HPDE6-E6E7 (cell line): ENCODE measurements around the gene TATDN2.
A peak's percentile ranks its signal among the peaks of the same experiment; 100 is the strongest.
"Not testable (repeated sequence)": the region's sequence is repeated elsewhere in the genome, so short reads cannot be mapped to it uniquely, and the experiment has no call there.

Source experiments
- DNase-seq: peaks from one replicate; pipeline ENCODE4 v3.0.0; 2011; ENCODE audit warnings: missing footprints; ENCODE audit errors: extremely low spot score

TATDN2 gene

DNA sequence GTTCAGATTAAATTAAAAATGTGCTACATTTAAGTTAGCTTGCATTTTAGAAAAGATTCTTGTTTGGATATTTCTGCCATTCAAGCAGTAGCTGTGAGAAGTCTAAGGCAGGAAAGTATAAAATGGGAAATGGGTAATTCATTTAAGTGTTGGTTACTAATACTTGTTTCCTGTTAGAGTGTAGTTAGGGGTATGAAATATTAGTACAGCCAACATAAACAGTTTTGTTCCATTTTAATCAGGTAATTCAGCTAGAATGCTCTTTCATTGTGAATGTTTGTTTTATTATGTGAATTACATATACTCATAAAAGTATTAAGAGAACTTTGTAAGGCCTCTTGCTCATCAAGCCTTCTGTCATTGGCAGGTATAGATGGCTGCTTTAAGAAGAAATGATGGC, 19.9 kb downstream of the TATDN2 start:
- DNase-seq, result no peak

DNA sequence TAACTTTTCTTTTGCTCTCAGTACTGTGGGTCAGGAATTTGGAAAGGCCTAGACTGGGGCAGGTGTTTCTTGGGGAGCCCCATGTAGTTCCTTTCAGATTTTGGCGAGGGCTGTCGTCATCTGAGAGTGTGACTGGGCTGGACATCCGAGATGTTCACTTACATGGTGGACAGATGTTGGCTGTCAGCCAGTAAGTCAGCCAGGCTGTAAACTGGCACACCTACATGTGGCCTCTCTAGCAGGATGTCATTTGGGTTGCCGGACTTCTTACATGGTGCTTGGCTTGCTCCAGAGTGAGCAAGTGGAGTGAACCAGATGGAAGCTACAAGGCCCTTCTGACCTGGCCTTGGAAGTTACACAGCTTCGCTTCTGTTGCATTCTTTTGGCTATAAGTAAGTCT, 20.7 kb downstream of the TATDN2 start:
- no peak for DNase-seq

DNA sequence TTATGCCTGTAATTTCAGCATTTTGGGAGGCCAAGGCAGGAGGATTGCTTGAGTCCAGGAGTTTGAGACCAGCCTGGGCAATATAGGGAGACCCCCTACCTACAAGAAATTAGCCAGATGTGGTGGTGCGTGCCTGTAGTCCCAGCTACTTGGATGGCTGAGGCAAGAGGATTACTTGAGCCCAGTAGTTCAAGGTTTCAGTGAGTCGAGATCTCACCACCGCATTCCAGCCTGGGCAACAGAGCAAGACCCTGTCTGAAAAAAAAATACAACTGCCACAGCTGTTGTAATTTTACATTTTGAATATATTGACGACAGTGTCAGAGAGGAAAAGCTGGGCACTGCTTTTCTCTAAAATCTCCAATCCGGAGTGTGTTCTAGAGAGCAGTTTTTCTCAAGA, 21.2 kb downstream of the TATDN2 start:
- DNase-seq, result no peak

DNA sequence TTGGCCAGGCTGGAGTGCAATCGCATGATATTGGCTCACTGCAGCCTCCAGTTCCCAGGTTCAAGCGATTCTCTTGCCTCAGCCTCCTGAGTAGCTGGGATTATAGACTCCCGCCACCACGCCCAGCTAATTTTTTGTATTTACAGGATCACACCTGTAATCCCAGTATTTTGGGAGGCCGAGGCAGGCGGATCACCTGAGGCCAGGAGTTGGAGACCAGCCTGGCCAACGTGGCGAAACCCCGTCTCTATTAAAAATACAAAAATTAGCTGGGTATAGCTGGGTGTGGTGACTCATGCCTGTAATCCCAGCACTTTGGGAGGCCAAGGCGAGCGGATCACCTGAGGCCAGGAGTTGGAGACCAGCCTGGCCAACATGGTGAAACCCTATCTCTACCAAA, 24.2 kb downstream of the TATDN2 start:
- not testable (repeated sequence) for DNase-seq

DNA sequence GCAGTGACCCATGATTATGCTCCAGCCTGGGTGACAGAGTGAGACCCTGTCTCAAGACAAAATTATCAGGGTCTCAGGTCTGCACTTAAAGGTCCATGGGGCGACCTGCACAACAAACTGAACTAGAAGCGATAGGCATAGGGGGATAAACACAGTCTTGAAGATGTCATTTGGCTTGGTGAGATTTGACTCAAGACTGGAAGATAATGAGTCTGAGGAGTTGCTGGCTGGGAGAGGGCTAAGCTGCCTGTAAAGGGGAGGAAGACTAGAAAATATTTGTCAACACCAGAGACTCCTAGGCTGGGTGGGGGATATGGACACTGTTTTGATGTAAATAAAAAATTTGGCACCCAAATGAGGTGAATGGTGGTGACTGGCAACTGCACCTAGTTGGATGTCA, 24.7 kb downstream of the TATDN2 start:
- no peak for DNase-seq

DNA sequence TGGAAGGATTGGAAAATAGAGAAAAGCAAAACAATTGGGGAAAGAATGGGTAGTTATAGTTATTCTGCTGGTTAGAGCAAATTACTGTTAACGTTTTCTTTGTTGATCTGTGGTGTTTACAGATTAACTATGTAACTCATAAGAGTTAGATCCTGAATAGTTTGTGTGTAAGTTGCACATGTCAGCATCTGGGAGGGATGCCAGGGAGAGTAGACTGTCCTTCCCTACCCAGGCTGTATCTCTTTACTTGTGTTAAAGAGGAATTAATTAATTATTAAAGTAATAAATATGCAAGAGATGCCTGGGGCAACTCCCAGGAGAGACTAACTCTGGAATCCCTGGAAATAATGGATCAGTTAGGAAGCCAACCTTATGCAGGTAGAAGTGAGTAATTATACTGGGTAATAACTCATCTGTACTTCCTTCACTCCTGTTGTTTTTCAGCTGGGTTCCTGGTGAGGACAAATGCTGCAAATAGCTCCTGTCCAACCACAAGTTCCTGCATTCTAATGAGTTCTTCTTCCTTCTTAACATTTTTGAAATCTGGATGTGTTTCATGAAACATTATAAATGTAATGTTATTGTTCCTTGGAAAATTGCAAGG, 25.5 kb downstream of the TATDN2 start:
- DNase-seq, result no peak

DNA sequence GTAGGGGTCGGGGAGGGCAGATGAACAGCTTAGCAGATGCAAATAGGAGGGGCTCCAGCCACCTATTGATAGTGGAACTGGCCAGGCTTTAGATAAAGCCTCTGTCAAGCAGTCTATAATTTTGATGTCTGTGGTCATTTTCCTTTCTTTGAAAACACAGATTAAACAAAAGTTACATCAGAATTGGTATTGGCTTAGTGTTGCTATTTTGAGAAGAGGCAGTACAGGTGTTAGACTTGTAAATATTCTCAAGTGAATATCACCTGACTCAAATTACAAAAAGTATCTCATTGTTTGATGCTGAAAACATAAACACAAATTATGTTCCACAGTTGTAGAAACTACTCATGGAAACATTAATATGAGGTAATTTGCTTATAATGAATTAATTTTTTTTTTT, 26.3 kb downstream of the TATDN2 start:
- DNase-seq, result no peak

DNA sequence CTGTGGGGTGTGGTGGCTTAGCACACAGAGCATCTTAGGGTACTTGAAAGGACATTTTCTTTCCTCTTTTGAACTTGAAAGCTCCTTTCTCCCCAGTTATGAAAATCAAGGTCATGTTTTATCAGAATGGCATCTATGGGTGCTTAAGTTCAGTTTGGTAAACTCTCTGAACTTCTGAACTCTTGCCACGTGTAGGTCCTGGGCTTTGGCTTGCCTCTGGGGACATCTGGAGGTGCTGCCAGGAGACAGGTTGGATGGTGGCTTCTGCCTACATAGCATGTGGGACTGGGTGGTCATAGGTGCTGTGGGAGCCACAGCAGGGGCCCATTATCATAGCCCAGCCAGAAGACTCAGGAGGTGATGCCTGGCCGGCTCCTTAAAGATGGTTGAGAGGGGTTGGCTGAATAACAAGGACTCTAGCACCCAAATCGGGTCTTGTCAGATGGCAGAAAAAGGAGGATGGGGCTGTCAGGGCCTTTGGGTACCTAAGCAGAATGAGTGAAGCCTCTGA, 28.9 kb downstream of the TATDN2 start:
- DNase-seq, result no peak

DNA sequence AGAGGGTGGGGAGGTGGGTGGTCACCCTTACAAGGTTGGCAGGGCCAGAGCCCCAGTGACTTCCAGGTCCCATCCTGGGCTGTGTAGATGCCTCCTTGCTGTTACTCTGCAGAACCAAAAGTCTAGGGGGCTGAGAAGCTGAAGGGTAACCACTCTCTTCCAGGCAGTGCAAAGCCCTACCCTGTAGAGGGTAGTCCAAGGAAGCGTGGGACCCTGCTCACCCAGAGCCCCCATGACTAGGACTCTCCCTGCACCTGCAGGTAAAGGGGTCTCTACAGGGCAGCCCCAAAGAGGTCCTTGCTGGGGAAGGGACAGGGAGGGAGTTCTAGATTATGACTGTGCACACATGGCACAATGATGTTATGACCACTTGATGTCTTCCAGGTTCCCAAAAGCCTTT, 30.2 kb downstream of the TATDN2 start:
- DNase-seq, result no peak

DNA sequence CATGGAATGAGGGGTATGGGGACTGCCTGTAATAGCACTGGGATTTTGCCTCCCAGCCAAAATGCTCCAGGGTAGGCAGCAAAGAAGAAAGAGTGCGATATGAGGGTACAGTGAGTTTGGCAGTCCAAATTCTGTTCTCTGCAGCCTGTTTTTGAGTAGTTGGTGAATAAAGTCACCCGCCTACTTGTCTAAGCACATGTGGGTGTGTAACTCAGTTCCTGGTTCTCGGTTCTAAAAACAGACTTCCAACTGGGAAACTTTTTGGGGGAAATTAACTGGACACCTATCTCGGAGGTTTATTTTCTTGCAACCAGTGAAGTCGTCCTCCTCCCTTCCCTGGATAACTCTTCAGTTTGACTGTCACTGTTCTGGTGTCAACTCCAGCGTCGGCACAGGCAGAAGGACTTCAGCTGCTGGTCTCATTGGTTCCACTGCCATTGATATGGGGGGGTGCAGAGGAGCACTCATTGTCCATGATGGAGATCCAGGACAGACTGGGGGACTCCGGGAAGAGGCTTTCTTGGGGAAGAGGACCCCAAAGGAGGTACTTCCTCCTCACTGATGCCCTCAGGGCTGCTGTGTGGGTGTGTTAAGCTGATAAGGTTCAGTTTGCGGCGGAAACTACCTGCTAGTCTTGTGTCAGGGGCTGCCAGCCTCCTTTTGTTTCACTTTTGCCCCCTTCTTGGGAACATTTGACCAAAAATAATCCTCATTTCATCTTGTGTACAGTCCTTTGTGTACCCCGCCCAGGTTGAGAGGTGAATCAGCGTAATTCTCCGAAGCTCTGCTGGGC, 31.3 kb downstream of the TATDN2 start:
- DNase-seq, result no peak

DNA sequence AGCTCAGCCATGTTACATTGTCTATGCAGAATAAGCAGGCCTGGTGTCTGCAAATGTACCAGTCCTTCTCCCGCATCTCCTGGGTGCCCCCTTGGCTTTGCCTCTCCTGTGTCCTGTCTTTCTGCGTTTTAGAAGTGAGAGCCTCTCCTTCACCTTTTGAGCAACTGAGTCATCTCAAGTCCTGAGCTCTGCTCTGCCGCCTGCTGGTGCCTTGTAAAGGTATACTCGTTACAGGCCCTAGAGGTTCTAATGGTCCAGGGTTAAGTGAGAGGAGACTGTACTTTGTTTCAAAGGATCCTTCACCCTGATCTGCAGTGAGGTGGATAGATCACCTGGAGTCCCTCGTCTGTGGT, 31.9 kb downstream of the TATDN2 start:
- no peak for DNase-seq

DNA sequence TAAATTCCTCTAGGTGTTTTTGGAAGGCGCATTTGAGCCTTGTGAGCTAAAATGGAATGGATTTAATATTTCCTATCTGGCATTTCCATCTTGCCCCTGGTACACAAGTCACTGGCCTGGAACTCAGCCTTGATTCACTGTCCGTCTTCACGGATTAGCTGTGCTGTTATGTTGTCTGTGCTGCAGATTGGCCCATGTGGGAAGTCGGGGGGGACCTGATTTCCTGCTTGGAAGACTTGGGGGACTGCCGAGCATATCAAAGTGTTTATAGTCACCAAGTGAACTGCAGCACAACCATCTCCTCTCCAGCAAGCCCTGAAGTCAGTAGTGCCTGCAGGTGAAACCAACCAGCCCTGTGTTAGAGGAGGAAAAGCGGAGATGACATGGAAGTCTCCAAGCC, 32.3 kb downstream of the TATDN2 start:
- no peak for DNase-seq

DNA sequence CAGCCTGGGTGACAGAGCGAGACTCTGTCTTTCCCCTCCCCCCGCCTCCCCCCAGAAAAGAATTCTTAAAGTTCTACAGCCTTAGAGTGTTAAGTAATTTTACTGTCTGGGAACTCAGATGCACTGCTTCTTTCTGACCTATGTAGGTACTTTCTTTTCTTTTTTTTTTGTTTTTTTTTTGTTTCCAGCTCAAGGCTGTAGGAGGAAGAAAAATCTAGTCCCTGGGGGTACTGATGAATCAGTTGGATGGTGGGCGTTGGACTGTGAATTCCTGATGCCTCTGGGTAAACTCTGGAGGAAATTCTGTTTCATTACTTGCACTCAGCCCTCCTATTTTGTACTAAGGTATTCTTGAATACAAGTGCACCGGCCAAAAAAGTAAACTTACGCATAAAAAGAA, 33.7 kb downstream of the TATDN2 start:
- DNase-seq, result no peak

DNA sequence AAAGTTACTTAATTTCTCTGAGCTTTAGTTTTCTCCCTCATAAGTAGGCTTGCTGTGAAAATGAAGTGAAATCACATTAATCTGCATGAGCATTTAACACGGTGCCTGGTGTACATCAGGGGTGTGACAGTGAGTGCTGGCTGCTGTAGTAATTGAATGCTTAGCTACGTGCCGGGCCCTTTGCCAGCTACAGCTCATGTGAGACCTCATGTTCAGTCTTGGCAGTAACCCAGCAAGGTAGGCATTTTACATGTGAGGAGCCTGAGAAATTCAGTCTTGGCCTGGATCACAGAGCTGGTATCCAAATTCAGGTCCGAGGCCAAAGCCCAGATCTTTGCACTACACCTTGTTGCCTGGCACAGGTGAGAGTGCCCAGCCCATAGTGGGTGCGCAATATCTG, 35.4 kb downstream of the TATDN2 start:
- no peak for DNase-seq

DNA sequence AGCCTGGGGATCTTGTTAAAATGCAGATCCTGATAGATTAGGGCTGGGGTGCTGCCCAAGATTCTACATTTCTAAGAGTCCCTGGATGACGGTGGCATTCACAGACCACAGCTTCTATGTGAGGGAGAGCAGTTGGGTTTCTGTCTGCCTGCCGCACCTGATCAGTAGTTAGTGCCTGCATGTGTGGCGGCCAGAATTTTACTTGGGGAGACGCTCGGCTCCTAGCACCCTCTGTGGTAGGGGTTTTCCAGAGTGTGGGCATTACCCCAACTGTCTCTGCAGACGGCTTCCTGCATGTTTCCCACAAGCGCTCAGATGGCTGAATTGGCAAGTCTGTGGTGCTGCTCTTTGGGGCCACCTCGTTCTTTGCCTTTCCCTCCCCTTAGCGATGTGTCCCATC, 36.2 kb downstream of the TATDN2 start:
- DNase-seq, result no peak

DNA sequence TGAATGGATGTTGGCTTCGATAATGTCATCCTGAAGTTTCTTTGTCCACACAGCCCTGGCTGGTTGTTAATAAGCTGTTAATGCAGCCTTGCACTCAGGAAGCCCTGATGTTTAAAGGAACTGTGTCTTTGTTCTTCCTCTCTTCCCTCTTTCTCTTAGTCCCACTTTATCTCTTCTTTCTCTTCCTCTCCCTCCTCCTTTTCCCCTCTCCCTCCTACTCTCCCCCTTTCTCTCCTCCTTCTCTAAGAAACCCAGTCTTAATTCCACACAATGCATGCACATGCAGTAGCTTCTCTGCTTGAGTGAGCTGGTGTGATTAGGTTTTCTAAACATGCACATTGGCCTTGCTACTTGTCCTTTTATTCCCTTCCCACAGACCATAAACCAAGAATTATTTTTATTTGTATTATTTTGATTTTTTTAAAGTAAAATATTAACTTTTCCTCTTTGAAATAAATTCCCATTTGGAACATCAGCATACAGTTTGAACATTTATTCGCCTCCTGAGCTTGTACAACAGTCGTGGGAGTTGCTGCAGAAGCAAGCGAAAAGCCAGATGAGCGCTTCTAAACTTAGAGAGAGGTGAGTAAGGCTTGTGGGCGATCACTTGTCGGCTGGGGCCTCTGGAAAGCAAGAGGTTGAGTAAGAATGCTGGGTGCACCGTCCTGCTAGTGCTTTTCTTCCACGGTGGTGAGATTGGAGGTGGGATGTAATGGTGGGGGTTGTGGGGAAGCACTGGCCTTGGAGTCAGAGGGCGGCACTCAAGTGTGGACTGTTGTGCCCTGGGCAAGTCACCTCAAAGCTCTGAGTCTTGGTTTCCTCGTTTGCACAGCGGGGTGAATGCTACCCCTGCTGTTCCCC, 37.2 kb downstream of the TATDN2 start:
- DNase-seq, result no peak

DNA sequence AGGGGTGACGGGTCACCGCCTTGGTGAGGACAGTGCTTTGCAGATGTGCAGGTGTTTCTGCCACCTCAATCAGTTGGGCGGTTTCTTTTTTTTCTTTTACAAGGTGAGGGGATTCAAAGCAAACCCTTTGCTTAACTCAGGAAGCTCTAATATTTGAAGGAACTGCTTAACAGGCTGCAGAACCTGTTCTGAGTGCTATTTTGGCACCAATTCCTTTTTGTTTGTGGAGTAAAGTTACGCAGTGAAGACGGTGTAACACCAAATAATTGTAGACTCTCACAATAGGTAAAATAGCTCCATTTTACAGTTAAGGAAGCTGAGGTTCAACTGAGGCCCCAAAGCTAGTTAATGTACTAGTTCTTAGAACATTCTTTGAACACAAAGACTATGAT, 37.9 kb downstream of the TATDN2 start:
- DNase-seq, result no peak

DNA sequence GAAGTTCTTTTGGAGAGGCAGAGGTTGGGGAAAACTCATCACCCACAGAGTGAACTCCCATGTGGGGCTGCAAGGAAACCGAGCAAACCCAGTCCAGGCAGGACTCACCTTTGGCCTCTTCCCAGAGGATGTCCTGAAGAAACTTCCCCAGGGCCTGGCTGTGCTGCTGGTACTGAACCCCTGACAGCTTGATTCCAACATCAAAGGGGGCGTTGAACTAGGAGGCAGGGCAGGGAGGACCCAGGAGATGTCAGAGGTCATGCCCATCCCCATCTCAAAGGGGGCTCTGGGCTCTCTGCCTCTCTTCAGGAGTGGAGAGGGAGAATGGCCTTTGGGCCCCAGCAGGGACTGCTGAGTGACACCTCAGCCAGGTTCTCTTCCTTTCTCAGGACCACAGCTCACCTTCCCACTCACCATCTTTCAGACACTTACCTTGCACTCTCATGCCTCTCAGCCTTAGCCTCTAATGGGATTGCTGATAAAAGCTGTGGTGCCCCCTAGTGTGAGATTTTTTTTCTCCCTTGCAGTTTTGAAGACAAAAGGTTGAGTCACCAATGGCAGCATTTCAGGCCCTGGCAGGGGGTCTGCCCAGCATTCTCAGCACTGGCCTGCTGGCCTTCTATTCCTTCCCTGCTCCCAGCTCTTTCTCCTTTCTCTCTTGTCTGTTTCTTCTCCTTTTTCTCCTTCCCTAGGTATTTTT, 38.5 kb downstream of the TATDN2 start:
- DNase-seq, result peak; percentile 34

DNA sequence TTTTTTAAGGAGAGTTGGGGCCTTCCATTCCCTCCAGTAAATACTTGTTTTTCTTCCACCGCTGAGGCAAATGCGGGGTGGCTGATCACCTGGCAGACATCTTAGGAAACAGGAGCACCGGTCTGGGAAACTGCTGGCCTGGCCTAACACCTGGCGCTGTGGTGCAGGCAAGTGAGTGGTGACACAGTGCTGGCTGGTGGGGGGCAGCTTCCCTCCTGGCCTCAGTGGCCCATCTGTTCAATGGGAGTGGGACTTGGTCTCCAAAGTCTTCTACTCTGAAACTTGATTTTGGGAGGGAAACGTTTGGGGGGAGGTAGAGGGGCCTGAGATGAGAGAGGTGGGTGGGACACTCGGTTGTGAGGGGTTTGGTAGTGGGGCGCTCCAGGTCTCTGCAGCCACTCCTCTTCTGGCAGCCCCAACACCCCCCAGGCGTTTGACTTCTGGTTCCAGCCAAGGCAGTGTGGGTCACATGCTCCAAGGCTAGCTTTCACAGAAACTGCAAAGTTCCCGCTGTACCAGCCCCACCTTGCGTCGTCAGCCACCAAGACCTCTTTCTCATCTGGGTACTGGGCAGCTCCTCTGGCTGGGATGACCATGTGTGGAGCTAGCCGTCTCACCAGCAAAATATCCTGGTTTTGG, 39.8 kb downstream of the TATDN2 start:
- DNase-seq, result no peak

DNA sequence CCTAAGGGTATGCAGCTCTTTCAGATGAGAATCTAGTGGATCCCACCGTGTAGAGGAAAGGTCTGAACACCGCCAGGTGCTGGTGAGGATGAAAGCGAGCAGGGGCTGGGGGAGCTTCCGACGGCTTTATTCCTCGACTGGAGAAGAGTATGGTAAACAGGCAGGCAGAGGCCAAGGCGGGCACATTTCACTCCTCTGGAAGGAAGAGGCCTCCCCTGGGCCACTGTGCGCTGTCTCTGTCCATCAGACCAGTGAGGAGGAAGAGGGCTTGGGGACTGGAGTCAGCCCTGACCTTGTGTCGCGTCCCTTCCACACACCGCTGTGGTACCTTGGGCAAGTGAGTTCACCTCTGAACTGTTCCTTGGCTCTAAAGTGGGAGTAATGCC, 40.3 kb downstream of the TATDN2 start:
- DNase-seq, result no peak

DNA sequence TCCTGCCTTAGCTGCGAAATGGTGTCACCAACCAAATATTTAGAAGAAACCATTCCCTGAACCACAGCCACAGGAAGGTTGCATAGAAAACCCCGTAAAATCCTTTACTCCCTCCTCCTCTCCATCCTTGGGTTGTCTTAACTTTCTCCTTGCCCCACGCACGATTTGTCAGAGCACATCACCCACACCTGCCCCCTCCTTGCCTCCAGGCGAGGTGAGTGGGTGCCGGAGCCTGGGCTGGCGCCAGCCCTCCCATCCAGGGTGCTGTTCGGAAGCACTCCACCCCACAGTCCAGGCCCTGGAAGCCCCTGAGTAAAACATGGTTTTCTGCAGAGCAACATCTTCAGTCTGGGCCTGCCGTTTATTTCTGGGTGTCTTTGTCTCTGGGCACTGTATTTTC, 40.8 kb downstream of the TATDN2 start:
- DNase-seq, result no peak
